Activated T-cell treated with anti-CD3 and anti-CD28 coated beads, Interleukin-2, amount 50 U/mL, for 48 hours (primary cell): ENCODE measurements around the gene DNAJC12.
A peak's percentile ranks its signal among the peaks of the same experiment; 100 is the strongest.
"Not testable (repeated sequence)": the region's sequence is repeated elsewhere in the genome, so short reads cannot be mapped to it uniquely, and the experiment has no call there.

Source experiments
- DNase-seq, 2 experiments: peaks; one replicate each; pipeline ENCODE4 v3.0.0-alpha.2; 2020

The DNAJC12 gene

DNA sequence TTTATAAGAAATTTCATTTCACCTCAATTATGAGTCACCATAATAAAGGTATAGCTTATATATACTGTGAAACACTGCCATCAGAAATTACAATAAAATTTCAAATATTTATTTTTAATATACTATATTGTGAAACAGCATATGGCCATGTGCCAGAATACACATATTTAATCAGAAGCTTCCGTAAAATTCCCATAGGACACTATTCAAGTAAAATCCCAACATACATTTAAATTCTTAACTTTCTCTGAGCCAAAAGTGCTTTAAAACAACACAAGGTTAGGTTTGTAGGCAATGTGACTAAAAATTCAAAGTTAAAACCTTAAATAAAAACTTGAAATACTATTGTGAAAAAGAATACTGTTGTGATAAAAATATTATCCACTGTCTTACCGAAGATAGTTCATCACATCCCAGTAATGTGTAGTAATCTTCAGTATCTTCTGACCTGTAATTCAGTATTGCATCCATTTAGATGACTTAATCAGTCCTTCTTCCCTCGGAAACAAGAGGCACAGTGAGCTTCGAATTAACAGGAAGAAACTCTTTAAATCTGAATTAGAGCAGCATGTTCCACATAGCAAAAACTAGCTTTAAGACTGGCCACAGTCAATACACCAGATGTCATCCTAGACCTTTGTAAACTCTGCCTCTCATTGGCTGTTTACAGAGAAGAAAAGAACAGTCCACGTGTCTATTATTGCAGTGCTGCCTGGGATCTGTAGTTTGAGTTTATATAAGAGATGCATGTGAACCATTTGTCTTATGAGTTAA, at the start of gene DNAJC12:
TSS of gene DNAJC12 (minus strand) at position 648 of the 774 bp plus-strand sequence. CDS start at position 471, 177 bp downstream.
- DNase-seq = no peak

- DNase-seq = peak; percentile 80 to 87
Observed at GRCh38 chr10:67884842-67885670, 47.1 kb upstream of the DNAJC12 start.

- peak; percentile 93 to 94 for DNase-seq
Observed at GRCh38 chr10:67884313-67884841, 46.4 kb upstream of the DNAJC12 start, which contains the start of gene SIRT1. Gene SIRT1 (plus strand): TSS chr10:67884656. CDS start chr10:67884722, 66 bp downstream.

DNA sequence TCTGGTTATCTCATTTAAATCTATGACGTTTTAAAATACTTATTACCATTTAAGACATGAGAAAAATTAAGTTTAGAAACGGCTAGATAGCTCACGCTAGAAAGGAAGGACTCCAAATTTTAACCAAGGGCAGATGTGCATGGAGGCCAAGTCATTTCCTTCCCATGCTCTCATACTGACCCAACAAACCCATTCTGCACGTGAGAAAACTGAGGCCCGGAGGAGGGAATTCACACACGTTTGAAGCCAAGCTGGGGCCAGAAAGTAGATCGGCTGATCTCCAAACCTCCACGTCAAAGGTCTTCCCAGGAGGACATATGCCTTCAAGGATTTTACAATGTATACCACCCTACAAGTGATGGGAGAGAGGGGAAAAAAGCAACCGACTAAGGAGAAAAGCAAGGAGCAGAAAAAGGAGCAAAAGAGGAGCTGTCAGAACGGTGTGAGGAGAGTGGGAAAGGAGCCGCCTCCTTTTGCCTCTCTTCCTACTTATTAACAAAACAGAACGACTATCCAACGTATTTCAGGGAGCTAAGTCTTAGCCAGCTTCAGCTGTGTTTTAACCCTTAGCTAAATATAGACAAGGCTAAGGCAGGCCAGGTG, 45.8 kb upstream of the DNAJC12 start:
- DNase-seq = no peak

DNA sequence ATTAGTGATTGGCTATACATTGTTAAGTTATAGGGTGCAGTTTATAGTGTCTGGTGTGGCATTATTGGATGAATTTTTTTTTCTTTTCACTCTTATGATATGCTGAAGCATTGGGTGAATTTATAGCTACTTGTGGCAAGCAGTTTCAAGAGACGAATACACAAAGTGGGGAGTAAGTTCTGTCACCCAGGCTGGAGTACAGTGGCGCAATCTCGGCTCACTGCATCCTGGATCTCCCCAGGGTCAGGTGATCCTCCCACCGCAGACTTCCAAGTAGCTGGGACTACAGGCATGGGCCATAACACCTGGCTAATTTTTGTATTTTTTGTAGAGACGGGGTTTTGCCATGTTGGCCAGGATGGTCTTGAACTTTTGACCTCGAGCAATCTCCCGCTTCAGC, 40.1 kb upstream of the DNAJC12 start:
- no peak for DNase-seq

DNA sequence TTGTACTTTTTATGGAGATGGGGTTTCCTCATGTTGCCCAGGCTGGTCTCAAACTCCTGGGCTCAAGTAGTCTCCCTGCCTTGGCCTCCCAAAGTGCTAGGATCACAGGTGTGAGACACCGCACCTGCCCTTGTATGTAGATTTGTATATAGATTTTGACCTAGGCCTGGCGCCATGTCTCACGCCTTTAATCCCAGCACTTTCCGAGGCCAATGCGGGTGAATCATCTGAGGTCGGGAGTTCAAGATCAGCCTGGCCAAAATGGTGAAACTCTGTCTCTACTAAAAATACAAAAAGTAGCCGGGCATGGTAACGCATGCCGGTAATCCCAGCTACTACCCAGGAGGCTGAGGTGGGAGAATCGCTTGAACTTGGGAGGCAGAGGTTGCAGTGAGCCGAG, 39.4 kb upstream of the DNAJC12 start:
- DNase-seq = not testable (repeated sequence)

- no peak for DNase-seq
Observed at GRCh38 chr10:67875340-67876238, 37.6 kb upstream of the DNAJC12 start.

DNA sequence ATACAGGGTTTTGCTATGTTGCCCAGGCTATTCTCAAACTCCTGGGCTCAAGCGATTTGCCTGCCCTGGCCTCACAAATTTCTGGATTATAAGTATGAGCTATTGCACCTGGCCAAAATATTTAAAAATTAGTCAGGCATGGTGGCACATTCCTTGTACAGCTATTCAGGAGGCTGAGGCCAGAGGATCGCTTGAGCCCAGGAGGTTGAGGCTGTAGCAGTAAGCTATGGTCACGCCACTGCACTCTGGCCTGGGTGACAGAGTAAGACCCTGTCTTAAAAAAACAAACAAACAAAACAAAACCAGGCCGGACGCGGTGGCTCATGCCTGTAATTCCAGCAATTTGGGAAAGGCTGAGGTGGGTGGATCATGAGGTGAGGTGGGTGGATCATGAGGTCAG, 32.0 kb upstream of the DNAJC12 start:
- no peak for DNase-seq

DNA sequence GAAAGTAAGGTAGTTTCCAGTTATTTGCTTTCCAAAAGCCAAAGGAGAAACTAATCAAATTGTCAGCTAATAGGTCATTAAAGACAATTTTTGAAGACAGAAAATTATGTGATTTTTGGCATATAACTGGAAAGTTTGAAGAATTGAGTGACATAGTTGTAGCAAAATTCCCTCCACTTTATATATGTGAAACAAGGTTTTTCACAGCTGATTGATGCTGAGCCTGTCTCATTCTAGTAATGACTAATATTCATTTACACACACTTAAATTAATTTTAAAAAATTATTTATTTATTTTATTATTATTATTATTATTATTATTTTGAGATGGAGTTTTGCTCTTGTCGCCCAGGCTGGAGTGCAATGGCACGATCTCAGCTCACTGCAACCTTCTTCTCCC, 30.1 kb upstream of the DNAJC12 start:
- no peak for DNase-seq

DNA sequence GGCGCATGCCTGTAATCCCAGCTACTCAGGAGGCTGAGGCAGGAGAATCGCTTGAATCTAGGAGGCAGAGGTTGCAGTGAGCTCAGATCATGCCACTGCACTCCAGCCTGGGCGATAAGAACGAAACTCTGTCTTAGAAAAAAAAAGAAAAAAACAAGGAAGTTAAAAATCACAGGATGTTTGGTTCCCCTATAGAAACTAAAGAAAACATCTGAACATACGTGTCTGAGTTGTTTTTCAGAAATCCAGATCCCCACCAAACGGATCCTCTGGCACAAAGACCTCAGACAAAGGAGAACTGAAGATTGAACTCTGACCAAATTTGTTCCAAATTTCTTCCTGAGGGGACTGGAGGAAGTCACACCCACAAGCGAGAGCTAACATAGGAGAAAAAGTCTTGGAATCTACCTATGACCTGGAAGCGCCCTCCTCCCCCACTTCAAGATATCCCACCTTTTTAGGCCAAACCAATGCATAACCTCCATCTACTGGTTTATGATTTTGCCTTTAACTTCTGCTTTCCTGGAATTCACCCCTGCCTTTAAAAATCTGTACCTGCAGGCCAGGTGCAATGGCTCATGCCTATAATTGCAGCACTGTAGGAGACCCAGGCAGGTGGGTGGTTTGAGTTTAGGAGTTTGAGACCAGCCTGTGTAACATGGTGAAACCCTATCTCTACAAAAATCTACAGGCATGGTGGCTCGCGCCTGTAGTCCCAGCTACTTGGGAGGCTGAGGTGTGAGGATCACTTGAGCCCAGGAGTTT, 26.8 kb upstream of the DNAJC12 start:
- DNase-seq = no peak

DNA sequence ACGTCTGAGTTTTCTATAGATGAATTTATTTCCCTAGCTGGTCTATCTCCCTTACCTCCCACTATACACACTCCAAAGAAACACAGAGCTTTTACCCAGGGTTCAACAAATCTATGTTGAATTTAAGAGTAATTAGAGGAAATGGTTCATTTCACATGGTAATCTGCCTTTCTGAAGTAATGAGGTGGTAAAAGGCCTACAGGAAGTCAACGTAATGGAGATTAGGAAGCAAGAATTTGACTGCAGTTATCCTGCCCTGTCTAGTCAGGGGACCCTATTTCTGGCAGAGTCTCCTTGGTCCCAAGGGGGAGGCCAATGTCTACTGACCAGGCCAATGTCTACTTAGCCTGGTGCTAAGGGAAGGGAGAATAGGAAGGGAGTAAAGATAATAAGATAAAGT, 25.1 kb upstream of the DNAJC12 start:
- DNase-seq = no peak

- no peak for DNase-seq
Observed at GRCh38 chr10:67861750-67862432, 23.9 kb upstream of the DNAJC12 start.

- no peak for DNase-seq
Observed at GRCh38 chr10:67858971-67859370, 21.0 kb upstream of the DNAJC12 start.

DNA sequence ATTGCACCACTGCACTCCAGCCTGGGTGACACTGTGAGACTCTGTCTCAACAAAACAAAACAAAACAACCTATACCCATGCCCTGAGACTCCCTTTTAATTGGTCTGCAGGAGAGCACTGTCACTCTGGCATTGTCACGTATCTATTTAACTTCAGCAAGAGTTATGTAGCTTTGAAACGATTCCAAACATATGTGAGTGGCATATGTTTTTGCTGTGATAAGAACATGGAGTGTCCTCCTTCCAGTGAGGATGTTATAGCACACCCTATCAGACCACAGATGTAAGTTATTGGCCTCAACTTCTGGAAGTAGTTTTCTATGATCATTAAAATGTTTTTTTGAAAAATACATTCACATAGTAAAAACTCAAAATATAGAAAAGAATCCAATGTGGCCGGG, 15.5 kb upstream of the DNAJC12 start:
- DNase-seq = no peak

- DNase-seq = no peak
Observed at GRCh38 chr10:67852761-67853160, 14.8 kb upstream of the DNAJC12 start.

DNA sequence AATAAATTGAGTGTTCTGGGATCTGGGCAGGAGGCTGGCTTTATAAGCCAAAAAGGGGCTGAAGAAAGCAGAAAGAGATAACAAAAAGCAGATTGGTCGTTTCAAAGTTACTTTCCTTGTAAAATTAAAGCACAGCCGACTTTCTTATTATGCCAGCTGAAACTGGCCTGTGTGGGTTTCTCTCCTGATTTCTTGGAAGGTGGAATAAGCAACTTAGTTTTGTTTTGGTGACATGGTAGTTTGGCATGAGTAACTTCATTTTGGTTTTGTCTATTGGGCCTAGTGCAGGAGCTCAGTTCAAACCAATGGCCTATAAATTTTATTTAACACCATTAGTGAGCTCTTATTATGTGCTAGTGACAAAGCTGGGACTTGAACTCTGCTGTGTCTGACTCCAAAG, 13.2 kb upstream of the DNAJC12 start:
- no peak for DNase-seq

DNA sequence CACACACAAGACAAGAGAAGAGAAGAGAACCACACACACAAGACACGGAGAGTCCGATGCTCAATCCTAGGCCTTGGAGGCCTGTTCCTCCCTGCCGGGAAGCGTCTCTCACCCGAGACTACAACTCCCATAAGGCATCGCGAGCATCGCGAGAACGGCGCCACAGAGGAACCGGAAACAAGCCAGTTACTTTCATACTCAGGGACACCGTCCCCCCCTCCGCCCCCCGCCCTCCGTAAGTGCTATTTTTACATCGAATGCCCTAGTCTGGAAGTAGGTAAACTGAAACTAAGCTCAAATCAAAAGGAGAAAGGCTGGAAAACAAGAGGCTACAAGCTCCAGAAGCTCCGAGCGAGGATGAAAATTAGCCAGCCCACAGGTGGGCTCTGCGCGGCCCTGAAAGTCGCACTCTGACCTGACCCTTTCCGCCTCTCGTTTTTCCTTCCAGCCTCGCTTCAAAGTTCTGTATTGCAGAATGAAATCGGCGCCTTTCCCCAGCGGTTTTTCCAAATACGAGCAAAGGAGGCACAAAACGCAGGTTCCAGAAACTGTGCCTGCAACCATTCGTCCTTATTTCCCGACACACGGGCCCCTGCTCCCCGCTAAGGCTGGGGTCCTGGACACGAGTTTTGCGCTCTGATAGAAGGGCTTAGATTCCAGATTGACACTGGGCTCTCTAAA, 11.5 kb upstream of the DNAJC12 start:
- DNase-seq = peak; percentile 96 to 97

- DNase-seq = no peak
Observed at GRCh38 chr10:67843284-67843683, 5.3 kb upstream of the DNAJC12 start.

GRCh38 chr10:67841737-67842136, 3.7 kb upstream of the DNAJC12 start:
- no peak for DNase-seq

DNA sequence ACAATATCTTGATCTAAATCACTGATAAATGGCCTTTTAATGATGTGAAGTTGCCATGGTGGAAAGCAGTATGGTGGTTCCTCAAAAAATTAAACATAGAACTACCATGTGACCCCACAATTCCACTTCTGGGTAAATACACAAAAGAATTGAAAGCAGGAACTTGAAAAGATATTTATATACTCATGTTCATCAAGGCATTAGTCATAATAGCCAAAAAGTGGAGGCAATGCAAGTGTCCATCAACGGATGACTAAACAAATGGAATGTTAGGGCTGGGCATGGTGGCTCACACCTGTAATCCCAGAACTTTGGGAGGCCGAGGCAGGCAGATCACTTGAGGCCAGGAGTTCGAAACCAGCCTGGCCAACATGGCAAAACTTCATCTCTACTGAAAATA, 2.0 kb upstream of the DNAJC12 start:
- no peak for DNase-seq
